Renal cortex interstitium (tissue), 15 donors: Measurements from ENCODE around the gene COL5A2. TPM values are rescaled to one million over a fixed set of nuclear protein-coding genes. Genes with fewer than 3 reads are reported as not detected.

ENCODE experiments used
- DNase-seq, 11 donors: peaks; one replicate each; pipeline ENCODE4 v3.0.0-alpha.2; 2013; ENCODE audit warnings: low read depth in 9 of 11, low spot score in 4 of 11; ENCODE audit errors: extremely low read depth in 1 of 11
- long read RNA-seq, 16 experiments: transcript quantifications; one replicate each; lab custom pipeline, GENCODE V29; 2026
- polyA plus RNA-seq, 3 donors: library from polyadenylated mRNA; unstranded; fragments of 120-200 nt; gene quantifications; one replicate each; pipeline ENCODE4 v1.2.1, GENCODE V29; 2013; ENCODE audit not compliant: insufficient read length in 3 of 3

Gene COL5A2
- polyA plus RNA-seq = 100 to 1,000 TPM; 115 to 161 (median 133) TPM
- long read RNA-seq, donor 1, full-length matches to known transcripts = 2 of 2 reads
- long read RNA-seq, donor 1, partial matches to known transcripts = 0 of 2 reads
- long read RNA-seq, donor 1, other reads (novel, unspliced or antisense) = 0 of 2 reads
- long read RNA-seq, donor 2, full-length matches to known transcripts = 3 of 9 reads
- long read RNA-seq, donor 2, partial matches to known transcripts = 6 of 9 reads
- long read RNA-seq, donor 2, other reads (novel, unspliced or antisense) = 0 of 9 reads
- long read RNA-seq, donor 3, full-length matches to known transcripts = 6 of 29 reads
- long read RNA-seq, donor 3, partial matches to known transcripts = 17 of 29 reads
- long read RNA-seq, donor 3, other reads (novel, unspliced or antisense) = 6 of 29 reads
- long read RNA-seq, donor 4, full-length matches to known transcripts = 2 of 2 reads
- long read RNA-seq, donor 4, partial matches to known transcripts = 0 of 2 reads
- long read RNA-seq, donor 4, other reads (novel, unspliced or antisense) = 0 of 2 reads
- long read RNA-seq, donor 5 = 0 reads
- long read RNA-seq, donor 6, full-length matches to known transcripts = 2 of 8 reads
- long read RNA-seq, donor 6, partial matches to known transcripts = 6 of 8 reads
- long read RNA-seq, donor 6, other reads (novel, unspliced or antisense) = 0 of 8 reads
- long read RNA-seq, donor 7, full-length matches to known transcripts = 4 of 10 reads
- long read RNA-seq, donor 7, partial matches to known transcripts = 6 of 10 reads
- long read RNA-seq, donor 7, other reads (novel, unspliced or antisense) = 0 of 10 reads
- long read RNA-seq, donor 8, full-length matches to known transcripts = 4 of 12 reads
- long read RNA-seq, donor 8, partial matches to known transcripts = 8 of 12 reads
- long read RNA-seq, donor 8, other reads (novel, unspliced or antisense) = 0 of 12 reads
- long read RNA-seq, donor 9, full-length matches to known transcripts = 3 of 3 reads
- long read RNA-seq, donor 9, partial matches to known transcripts = 0 of 3 reads
- long read RNA-seq, donor 9, other reads (novel, unspliced or antisense) = 0 of 3 reads
- long read RNA-seq, donor 10, partial matches to known transcripts = 5 of 10 reads
- long read RNA-seq, donor 10, other reads (novel, unspliced or antisense) = 5 of 10 reads
- long read RNA-seq, donor 11 = 0 reads
- long read RNA-seq, donor 12 = 0 reads
- long read RNA-seq, donor 13, full-length matches to known transcripts = 3 of 33 reads
- long read RNA-seq, donor 13, partial matches to known transcripts = 21 of 33 reads
- long read RNA-seq, donor 13, other reads (novel, unspliced or antisense) = 9 of 33 reads
- long read RNA-seq, donor 14, full-length matches to known transcripts = 6 of 6 reads
- long read RNA-seq, donor 14, partial matches to known transcripts = 0 of 6 reads
- long read RNA-seq, donor 14, other reads (novel, unspliced or antisense) = 0 of 6 reads
- long read RNA-seq, donor 15, full-length matches to known transcripts = 1 of 1 reads
- long read RNA-seq, donor 15, partial matches to known transcripts = 0 of 1 reads
- long read RNA-seq, donor 15, other reads (novel, unspliced or antisense) = 0 of 1 reads
- long read RNA-seq, donor 16, full-length matches to known transcripts = 5 of 32 reads
- long read RNA-seq, donor 16, partial matches to known transcripts = 21 of 32 reads
- long read RNA-seq, donor 16, other reads (novel, unspliced or antisense) = 6 of 32 reads

- peak in 9 of 11 donors; percentile 33 to 70 (median 50) for DNase-seq
Measured at GRCh38 chr2:189179570-189179950, at the start of gene COL5A2. TSS of gene COL5A2 (minus strand) at chr2:189179761. CDS start at chr2:189179604, 157 bp downstream.

- no peak for DNase-seq
Measured at GRCh38 chr2:189226017-189226416, 46.5 kb upstream of the COL5A2 start.

GRCh38 chr2:189225032-189225431, 45.5 kb upstream of the COL5A2 start:
- DNase-seq = no peak

- no peak for DNase-seq
Measured at GRCh38 chr2:189222468-189223105, 43.0 kb upstream of the COL5A2 start.

- DNase-seq = no peak
Measured at GRCh38 chr2:189221811-189222467, 42.4 kb upstream of the COL5A2 start.

GRCh38 chr2:189218236-189218635, 38.7 kb upstream of the COL5A2 start:
- no peak for DNase-seq

GRCh38 chr2:189217541-189217940, 38.0 kb upstream of the COL5A2 start:
- no peak for DNase-seq

GRCh38 chr2:189217051-189217450, 37.5 kb upstream of the COL5A2 start:
- DNase-seq = no peak

GRCh38 chr2:189214484-189214883, 34.9 kb upstream of the COL5A2 start:
- no peak for DNase-seq

- DNase-seq = no peak
Measured at GRCh38 chr2:189213250-189213649, 33.7 kb upstream of the COL5A2 start.

GRCh38 chr2:189210250-189211087, 30.9 kb upstream of the COL5A2 start:
- DNase-seq = peak in 4 of 11 donors; percentile 12 to 23 (median 17)

- no peak for DNase-seq
Measured at GRCh38 chr2:189208254-189208653, 28.7 kb upstream of the COL5A2 start.

- no peak for DNase-seq
Measured at GRCh38 chr2:189204322-189204941, 24.9 kb upstream of the COL5A2 start.

- DNase-seq = no peak
Measured at GRCh38 chr2:189203177-189203799, 23.7 kb upstream of the COL5A2 start.

GRCh38 chr2:189199797-189200196, 20.2 kb upstream of the COL5A2 start:
- no peak for DNase-seq

GRCh38 chr2:189192766-189193165, 13.2 kb upstream of the COL5A2 start:
- no peak for DNase-seq
